Measurements from ENCODE around the gene PTPRB. TPM values are rescaled to one million over a fixed set of nuclear protein-coding genes. Genes with fewer than 3 reads are reported as not detected.

The PTPRB gene
- total RNA-seq, 4 donors from 2014 or later = 20.2 to 92.1 (median 56.7) TPM

- TF ChIP-seq CTCF (IDR thresholded peaks at IDR 0.05; ENCODE audit: low read depth) = no peak
These were observed 29.1 kb upstream of the PTPRB start for GRCh38 chr12:70666364-70666763.

- TF ChIP-seq CTCF (IDR thresholded peaks at IDR 0.05; ENCODE audit: low read depth) = no peak
These were observed 27.2 kb upstream of the PTPRB start for GRCh38 chr12:70664465-70664881.

GRCh38 chr12:70663838-70664237, 26.6 kb upstream of the PTPRB start:
- TF ChIP-seq CTCF (IDR thresholded peaks at IDR 0.05; ENCODE audit: low read depth) = no peak

GRCh38 chr12:70661466-70662161, 24.4 kb upstream of the PTPRB start:
- no peak for TF ChIP-seq CTCF (IDR thresholded peaks at IDR 0.05; ENCODE audit: low read depth)

- TF ChIP-seq CTCF (IDR thresholded peaks at IDR 0.05; ENCODE audit: low read depth) = no peak
These were observed 23.5 kb upstream of the PTPRB start for GRCh38 chr12:70660620-70661219.

GRCh38 chr12:70660002-70660604, 22.9 kb upstream of the PTPRB start:
- no peak for TF ChIP-seq CTCF (IDR thresholded peaks at IDR 0.05; ENCODE audit: low read depth)

GRCh38 chr12:70659077-70659606, 21.9 kb upstream of the PTPRB start:
- TF ChIP-seq CTCF (IDR thresholded peaks at IDR 0.05; ENCODE audit: low read depth) = no peak

All from subcutaneous adipose tissue (tissue), 4 donors.